Liver (tissue), 9 donors: ENCODE measurements around the gene DHRS7. TPM values are rescaled to one million over a fixed set of nuclear protein-coding genes. Genes with fewer than 3 reads are reported as not detected.
"Not testable (repeated sequence)": the region's sequence is repeated elsewhere in the genome, so short reads cannot be mapped to it uniquely, and the experiment has no call there.

Experiments used
- DNase-seq: peaks from one replicate; pipeline ENCODE4 v3.0.0-alpha.2; 2017; ENCODE audit warnings: low spot score
- H3K27ac ChIP-seq, 2 donors: one replicate each; pipeline ENCODE4 v1.7.0; 2013; ENCODE audit warnings: inconsistent platforms in 2 of 2, low read length in 2 of 2, control low read depth in 1 of 2, low read depth in 1 of 2, mild to moderate bottlenecking in 1 of 2
- H3K27me3 ChIP-seq, 4 donors: one replicate each; pipeline versions ENCODE4 v1.6.1 to v1.7.0; 2013; ENCODE audit warnings: low read length in 3 of 4, inconsistent platforms in 1 of 4, mild to moderate bottlenecking in 1 of 4, moderate library complexity in 1 of 4; ENCODE audit not compliant: control insufficient read depth in 4 of 4, insufficient read depth in 4 of 4
- H3K36me3 ChIP-seq, 4 donors: one replicate each; pipeline versions ENCODE4 v1.6.1 to v1.7.0; 2013; ENCODE audit warnings: low read length in 3 of 4, mild to moderate bottlenecking in 3 of 4, low read depth in 1 of 4, moderate library complexity in 1 of 4; ENCODE audit not compliant: control insufficient read depth in 4 of 4, insufficient read depth in 3 of 4
- H3K4me1 ChIP-seq, 4 donors: one replicate each; pipeline versions ENCODE4 v1.6.1 to v1.7.0; 2013; ENCODE audit warnings: low read length in 3 of 4, mild to moderate bottlenecking in 3 of 4, moderate library complexity in 1 of 4; ENCODE audit not compliant: control insufficient read depth in 4 of 4, insufficient read depth in 4 of 4
- H3K4me3 ChIP-seq, 3 donors: one replicate each; pipeline versions ENCODE4 v1.6.1 to v1.7.0; 2013; ENCODE audit warnings: low read length in 3 of 3, control low read depth in 1 of 3, low read depth in 1 of 3, mild to moderate bottlenecking in 1 of 3
- H3K9ac ChIP-seq, 2 donors: one replicate each; pipeline ENCODE4 v1.7.0; 2013; ENCODE audit warnings: low read length in 2 of 2, mild to moderate bottlenecking in 2 of 2, moderate library complexity in 2 of 2, control low read depth in 1 of 2, low read depth in 1 of 2
- H3K9me3 ChIP-seq, 4 donors: one replicate each; pipeline versions ENCODE4 v1.6.1 to v1.7.0; 2013; ENCODE audit warnings: low read length in 3 of 4; ENCODE audit not compliant: control insufficient read depth in 4 of 4
- EGR1 ChIP-seq, 2 donors: IDR thresholded peaks; 2 replicates each; pipeline ENCODE4 v1.6.1; 2016 to 2018; ENCODE audit warnings: antibody characterized with exemption in 2 of 2, low read depth in 2 of 2
- FOXA1 ChIP-seq: IDR thresholded peaks from 2 replicates; pipeline ENCODE4 v1.6.1; 2016; ENCODE audit warnings: antibody characterized with exemption
- FOXA2 ChIP-seq: IDR thresholded peaks from 2 replicates; pipeline ENCODE4 v1.6.1; 2016; ENCODE audit warnings: antibody characterized with exemption
- HNF4A ChIP-seq, 2 donors: conservative IDR thresholded peaks; 2 replicates each; pipeline ENCODE4 v1.6.1; 2016; ENCODE audit warnings: antibody characterized with exemption in 2 of 2, mild to moderate bottlenecking in 2 of 2
- HNF4G ChIP-seq: IDR thresholded peaks from 2 replicates; pipeline ENCODE4 v1.6.1; 2016; ENCODE audit warnings: antibody characterized with exemption
- JUND ChIP-seq, 2 donors: IDR thresholded peaks; 2 replicates each; pipeline ENCODE4 v1.6.1; 2016; ENCODE audit warnings: antibody characterized with exemption in 2 of 2
- NR2F2 ChIP-seq: IDR thresholded peaks from 2 replicates; pipeline ENCODE4 v1.6.1; 2016; ENCODE audit warnings: antibody characterized with exemption
- RAD21 ChIP-seq, 2 donors: IDR thresholded peaks; 2 replicates each; pipeline ENCODE4 v1.6.1; 2016; ENCODE audit warnings: antibody characterized with exemption in 2 of 2, mild to moderate bottlenecking in 2 of 2
- RXRA ChIP-seq, 2 donors: IDR thresholded peaks; 2 replicates each; pipeline ENCODE4 v1.6.1; 2017 to 2018; ENCODE audit warnings: antibody characterized with exemption in 2 of 2, mild to moderate bottlenecking in 1 of 2
- SP1 ChIP-seq: IDR thresholded peaks from 2 replicates; pipeline ENCODE4 v1.6.1; 2018; ENCODE audit warnings: antibody characterized with exemption, mild to moderate bottlenecking
- TAF1 ChIP-seq: conservative IDR thresholded peaks from 2 replicates; pipeline ENCODE4 v1.6.1; 2016; ENCODE audit warnings: antibody characterized with exemption, mild to moderate bottlenecking
- YY1 ChIP-seq: IDR thresholded peaks from 2 replicates; pipeline ENCODE4 v1.6.1; 2016; ENCODE audit warnings: antibody characterized with exemption, mild to moderate bottlenecking
- WGBS: extraction: QIAGEN DNeasy Blood & Tissue Kit; methylation state at CpG from one replicate; pipeline ENCODE4 v1.1.7; 2013; 5-methylcytosine and 5-hydroxymethylcytosine counted together
- polyA plus RNA-seq, 2 donors: library from polyadenylated mRNA; stranded (reverse) in 1 of 2; unstranded in 1 of 2; fragments of 200-250 nt in 1 of 2; fragments of >200 nt in 1 of 2; fragmentation: Nextera tagmentation in 1 of 2; extraction: Ambion mirVana in 1 of 2; gene quantifications; one replicate each; pipeline versions ENCODE4 v1.2.1 to v1.2.3, GENCODE V29; 2013 to 2015
- total RNA-seq, 2 donors: library from RNA; depleted of rRNA; stranded (reverse); fragments of >200 nt; gene quantifications; one replicate each; pipeline ENCODE4 v1.2.3, GENCODE V29; 2014
- TF ChIP-seq, protein P1 (sequence below): fragments of 150-350 bp; IDR thresholded peaks from 2 replicates; pipeline ENCODE4 v1.5.1; 2017; ENCODE audit warnings: improper control_type of control experiment, low read depth, low read length; ENCODE audit not compliant: missing input control
- TF ChIP-seq, protein P2 (sequence below): IDR thresholded peaks from 2 replicates; pipeline ENCODE4 v1.6.1; 2016; ENCODE audit warnings: antibody characterized with exemption
- TF ChIP-seq, protein P3 (sequence below): IDR thresholded peaks from 2 replicates; pipeline ENCODE4 v1.6.1; 2016; ENCODE audit warnings: antibody characterized with exemption
- TF ChIP-seq, protein P4 (sequence below): IDR thresholded peaks from 2 replicates; pipeline ENCODE4 v1.6.1; 2016; ENCODE audit warnings: antibody characterized with exemption
- donor health status: healthy.
- donor health status: healthy.
- donor health status: healthy.
- donor health status: healthy.
- donor health status: healthy.

DHRS7 gene
- total and polyA plus RNA-seq, 4 donors, result 42.1 to 180 (median 80.3) TPM

DNA sequence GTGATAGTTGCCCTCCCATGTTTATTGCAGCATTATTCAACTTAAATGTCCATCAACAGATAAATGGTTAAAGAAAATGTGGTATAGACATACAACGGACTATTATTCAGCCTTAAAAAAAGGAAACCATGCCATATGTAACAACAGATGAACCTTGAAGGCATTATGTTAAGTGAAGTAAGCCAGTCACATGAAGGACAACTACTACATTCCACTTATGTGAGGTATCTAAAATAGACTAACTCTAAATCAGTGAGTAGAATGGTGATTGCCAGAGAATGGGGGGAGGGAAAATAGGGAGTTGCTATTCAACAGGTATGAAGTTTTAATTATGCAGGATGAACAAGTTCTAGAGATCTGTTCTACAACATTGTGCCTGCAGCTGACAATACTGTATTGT is 63.4 kb downstream of the DHRS7 start:
- DNase-seq, result no peak
- no peak overlapping the region for H3K27ac ChIP-seq
- H3K4me3 ChIP-seq, result no peak overlapping the region
- H3K36me3 ChIP-seq, result peaks cover 0 to 2% (median 0%) of the 10 kb centered on the region in 4 donors
- WGBS, result 94% methylated on average over 1 of the region's 1 CpG
- no peaks in the 10 kb centered on the region for H3K4me1 ChIP-seq
- H3K27me3 ChIP-seq, result no peaks in the 10 kb centered on the region
- TF ChIP-seq YY1 (no peak), NR2F2 (no peak), SP1 (no peak), TAF1 (no peak)
- TF ChIP-seq, protein P1, sequence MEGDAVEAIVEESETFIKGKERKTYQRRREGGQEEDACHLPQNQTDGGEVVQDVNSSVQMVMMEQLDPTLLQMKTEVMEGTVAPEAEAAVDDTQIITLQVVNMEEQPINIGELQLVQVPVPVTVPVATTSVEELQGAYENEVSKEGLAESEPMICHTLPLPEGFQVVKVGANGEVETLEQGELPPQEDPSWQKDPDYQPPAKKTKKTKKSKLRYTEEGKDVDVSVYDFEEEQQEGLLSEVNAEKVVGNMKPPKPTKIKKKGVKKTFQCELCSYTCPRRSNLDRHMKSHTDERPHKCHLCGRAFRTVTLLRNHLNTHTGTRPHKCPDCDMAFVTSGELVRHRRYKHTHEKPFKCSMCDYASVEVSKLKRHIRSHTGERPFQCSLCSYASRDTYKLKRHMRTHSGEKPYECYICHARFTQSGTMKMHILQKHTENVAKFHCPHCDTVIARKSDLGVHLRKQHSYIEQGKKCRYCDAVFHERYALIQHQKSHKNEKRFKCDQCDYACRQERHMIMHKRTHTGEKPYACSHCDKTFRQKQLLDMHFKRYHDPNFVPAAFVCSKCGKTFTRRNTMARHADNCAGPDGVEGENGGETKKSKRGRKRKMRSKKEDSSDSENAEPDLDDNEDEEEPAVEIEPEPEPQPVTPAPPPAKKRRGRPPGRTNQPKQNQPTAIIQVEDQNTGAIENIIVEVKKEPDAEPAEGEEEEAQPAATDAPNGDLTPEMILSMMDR, result no peak
- TF ChIP-seq, protein P2, sequence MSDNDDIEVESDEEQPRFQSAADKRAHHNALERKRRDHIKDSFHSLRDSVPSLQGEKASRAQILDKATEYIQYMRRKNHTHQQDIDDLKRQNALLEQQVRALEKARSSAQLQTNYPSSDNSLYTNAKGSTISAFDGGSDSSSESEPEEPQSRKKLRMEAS, result no peak
- TF ChIP-seq, protein P3, sequence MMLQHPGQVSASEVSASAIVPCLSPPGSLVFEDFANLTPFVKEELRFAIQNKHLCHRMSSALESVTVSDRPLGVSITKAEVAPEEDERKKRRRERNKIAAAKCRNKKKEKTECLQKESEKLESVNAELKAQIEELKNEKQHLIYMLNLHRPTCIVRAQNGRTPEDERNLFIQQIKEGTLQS, result no peak
- no peak overlapping the region for H3K9ac ChIP-seq
- H3K9me3 ChIP-seq, result no peaks in the 10 kb centered on the region

DNA sequence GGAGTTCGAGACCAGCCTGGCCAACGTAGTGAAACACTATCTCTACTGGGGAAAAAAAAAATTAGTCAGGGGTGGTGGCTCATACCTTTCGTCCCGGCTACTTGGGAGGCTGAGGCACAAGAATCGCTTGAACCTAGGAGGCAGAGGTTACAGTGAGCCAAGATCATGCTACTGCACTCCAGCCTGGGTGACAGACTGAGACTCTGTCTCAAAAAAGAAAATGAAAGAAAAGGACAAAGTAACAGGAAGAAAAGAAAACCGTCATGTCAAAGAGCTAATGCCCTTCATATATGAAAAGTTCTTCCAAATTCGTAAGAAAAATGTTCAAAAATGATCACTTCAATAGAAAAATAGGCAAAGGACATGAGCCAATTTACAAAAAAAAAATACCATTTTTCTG is 65.3 kb downstream of the DHRS7 start:
- WGBS, result 96% methylated on average over 7 of the region's 7 CpGs
- DNase-seq, H3K36me3 ChIP-seq, H3K9me3 ChIP-seq, H3K27ac ChIP-seq, H3K9ac ChIP-seq, H3K4me1 ChIP-seq, H3K27me3 ChIP-seq, H3K4me3 ChIP-seq: not testable (repeated sequence)

DNA sequence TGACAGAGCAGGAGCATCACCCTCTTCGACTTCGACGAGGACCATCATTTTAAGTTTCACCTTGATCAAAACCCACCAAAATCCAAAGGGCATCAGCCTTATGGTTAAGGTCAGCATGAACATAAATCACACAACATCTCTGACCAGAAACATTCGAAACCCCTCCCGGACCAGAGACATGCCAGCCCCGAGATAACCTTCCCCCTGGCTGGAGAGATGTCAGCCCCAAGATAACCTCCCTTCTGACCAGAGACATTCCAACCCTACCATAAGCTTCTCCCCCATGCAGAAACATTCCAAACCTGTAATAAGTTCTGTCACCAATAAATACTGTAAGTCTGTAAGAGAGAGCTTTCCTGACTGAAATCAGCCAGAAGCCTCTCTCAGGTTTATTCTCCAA is 67.2 kb downstream of the DHRS7 start:
- peaks cover 2 to 10% (median 7%) of the 10 kb centered on the region in 4 donors for H3K4me1 ChIP-seq
- DNase-seq, result no peak
- H3K27ac ChIP-seq, result no peak overlapping the region
- TF ChIP-seq EGR1 (IDR thresholded peaks at IDR 0.05; ENCODE audit: low read depth in 2 of 2) (no peak), TAF1 (no peak), YY1 (no peak), FOXA2 (no peak), JUND (IDR thresholded peaks at IDR 0.05) (no peak), SP1 (no peak), NR2F2 (no peak)
- TF ChIP-seq, protein P2, result no peak
- no peaks in the 10 kb centered on the region for H3K9me3 ChIP-seq
- WGBS, result 92% methylated on average over 6 of the region's 6 CpGs
- no peak overlapping the region for H3K4me3 ChIP-seq
- peaks cover 0 to 2% (median 0%) of the 10 kb centered on the region in 4 donors for H3K36me3 ChIP-seq
- no peaks in the 10 kb centered on the region for H3K27me3 ChIP-seq
- no peak overlapping the region for H3K9ac ChIP-seq

DNA sequence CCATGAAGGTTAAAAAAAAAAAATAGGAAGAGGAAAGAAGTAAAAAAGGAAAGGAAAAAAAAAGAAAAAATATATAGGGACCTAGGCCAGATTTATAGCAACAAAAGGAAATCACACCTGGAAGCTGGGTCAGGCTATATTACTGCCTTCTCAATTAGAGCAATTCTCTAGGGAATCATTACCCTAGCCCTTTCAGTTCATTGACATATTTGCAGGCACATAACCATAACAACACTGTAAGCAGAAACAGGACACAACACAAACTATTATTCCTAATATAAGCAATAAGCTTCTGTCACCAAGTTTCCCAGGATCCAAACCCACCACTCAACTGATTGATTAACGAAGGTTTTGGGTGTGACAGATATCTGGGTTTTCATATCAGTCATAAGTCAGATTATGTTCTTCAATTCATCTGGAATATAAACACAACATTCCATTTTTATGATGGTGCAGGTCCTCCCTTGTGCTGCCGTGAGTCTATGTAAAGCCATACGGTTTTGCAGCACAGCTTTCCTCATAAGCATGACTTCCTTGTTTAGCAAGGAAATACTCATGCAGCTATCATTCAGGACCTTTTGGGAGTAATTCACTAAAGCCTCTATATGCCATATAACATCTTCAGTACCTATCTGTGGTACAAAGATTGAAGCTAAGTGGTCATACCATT is 69.3 kb downstream of the DHRS7 start:
- no peaks in the 10 kb centered on the region for H3K27me3 ChIP-seq
- H3K4me1 ChIP-seq, result peaks cover 3 to 14% (median 10%) of the 10 kb centered on the region in 4 donors
- H3K36me3 ChIP-seq, result peaks cover 0 to 2% (median 0%) of the 10 kb centered on the region in 4 donors
- WGBS, result 55% methylated on average over 3 of the region's 3 CpGs
- no peak overlapping the region for H3K4me3 ChIP-seq
- H3K9ac ChIP-seq, result no peak overlapping the region
- H3K9me3 ChIP-seq, result no peaks in the 10 kb centered on the region
- no peak for DNase-seq
- no peak overlapping the region for H3K27ac ChIP-seq
- TF ChIP-seq SP1, result no peak
- TF ChIP-seq HNF4A (conservative IDR thresholded peaks at IDR 0.05), result no peak
- TF ChIP-seq RAD21 (IDR thresholded peaks at IDR 0.05), result no peak
- no peak for TF ChIP-seq HNF4G
- TF ChIP-seq RXRA (IDR thresholded peaks at IDR 0.05), result no peak
- TF ChIP-seq, protein P4, sequence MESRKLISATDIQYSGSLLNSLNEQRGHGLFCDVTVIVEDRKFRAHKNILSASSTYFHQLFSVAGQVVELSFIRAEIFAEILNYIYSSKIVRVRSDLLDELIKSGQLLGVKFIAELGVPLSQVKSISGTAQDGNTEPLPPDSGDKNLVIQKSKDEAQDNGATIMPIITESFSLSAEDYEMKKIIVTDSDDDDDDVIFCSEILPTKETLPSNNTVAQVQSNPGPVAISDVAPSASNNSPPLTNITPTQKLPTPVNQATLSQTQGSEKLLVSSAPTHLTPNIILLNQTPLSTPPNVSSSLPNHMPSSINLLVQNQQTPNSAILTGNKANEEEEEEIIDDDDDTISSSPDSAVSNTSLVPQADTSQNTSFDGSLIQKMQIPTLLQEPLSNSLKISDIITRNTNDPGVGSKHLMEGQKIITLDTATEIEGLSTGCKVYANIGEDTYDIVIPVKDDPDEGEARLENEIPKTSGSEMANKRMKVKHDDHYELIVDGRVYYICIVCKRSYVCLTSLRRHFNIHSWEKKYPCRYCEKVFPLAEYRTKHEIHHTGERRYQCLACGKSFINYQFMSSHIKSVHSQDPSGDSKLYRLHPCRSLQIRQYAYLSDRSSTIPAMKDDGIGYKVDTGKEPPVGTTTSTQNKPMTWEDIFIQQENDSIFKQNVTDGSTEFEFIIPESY, result no peak
- no peak for TF ChIP-seq NR2F2
- TF ChIP-seq FOXA2, result no peak
- TF ChIP-seq FOXA1, result no peak
